T-cell (primary cell): ENCODE results near the gene SKAP2. TPM values are rescaled to one million over a fixed set of nuclear protein-coding genes. Genes with fewer than 3 reads are reported as not detected.

Experiments
- ATAC-seq, 4 experiments: fragments of 200-7000 bp in 3 of 4; fragments of 150-1000 bp in 1 of 4; cut with Tn5 transposase; replicated peaks in 1 of 4; 1 replicate in 3 of 4; 2 replicates in 1 of 4; pipeline ENCODE4 v1.10.0; 2021; ENCODE audit warnings: moderate library complexity in 3 of 4, mild to moderate bottlenecking in 2 of 4, moderate number of reproducible peaks in 1 of 4
- CTCF ChIA-PET, 2 donors: fragments of 300-600 bp; sonication (Branson Sonifier 250); formaldehyde crosslinking; loops; one replicate each; lab custom pipeline; 2022; ENCODE audit warnings: antibody characterized with exemption in 2 of 2; lab: Charles Lee
- POLR2A ChIA-PET, 2 donors: fragments of 300-600 bp; sonication (Branson Sonifier 250); formaldehyde crosslinking; loops; one replicate each; lab custom pipeline; 2022; ENCODE audit warnings: antibody characterized with exemption in 2 of 2; lab: Charles Lee
- DNase-seq, 35 experiments: peaks; one replicate each; pipeline versions ENCODE4 v3.0.0 to v3.0.0-alpha.2; 2013 to 2023
- H3K27ac ChIP-seq: one replicate; pipeline ENCODE4 v1.5.1; 2013; ENCODE audit warnings: low read length
- H3K27me3 ChIP-seq, 2 experiments: replicated peaks in 1 of 2; 1 replicate in 1 of 2; 2 replicates in 1 of 2; pipeline versions ENCODE4 v1.6.1 to v1.7.0; 2013; ENCODE audit warnings: low read length in 1 of 2, mixed read lengths in 1 of 2; ENCODE audit not compliant: control insufficient read depth in 2 of 2, insufficient read depth in 2 of 2; ENCODE audit errors: extremely low read depth in 1 of 2
- H3K36me3 ChIP-seq, 2 donors: 1 replicate in 1 of 2; 2 replicates in 1 of 2; pipeline versions ENCODE4 v1.6.1 to v1.7.0; 2013; ENCODE audit warnings: low read length in 1 of 2; ENCODE audit not compliant: control insufficient read depth in 2 of 2, insufficient read depth in 1 of 2; ENCODE audit errors: extremely low read depth in 1 of 2
- H3K4me1 ChIP-seq, 2 experiments: 1 replicate in 1 of 2; 2 replicates in 1 of 2; pipeline versions ENCODE4 v1.6.1 to v1.7.0; 2013; ENCODE audit warnings: low read length in 2 of 2, mixed read lengths in 1 of 2; ENCODE audit not compliant: insufficient read depth in 2 of 2, control insufficient read depth in 1 of 2; ENCODE audit errors: extremely low read depth in 1 of 2
- H3K4me3 ChIP-seq, 2 donors: 1 replicate in 1 of 2; 2 replicates in 1 of 2; pipeline versions ENCODE4 v1.5.1 to v1.7.0; 2013; ENCODE audit warnings: mild to moderate bottlenecking in 2 of 2, low read length in 1 of 2, moderate library complexity in 1 of 2; ENCODE audit not compliant: control insufficient read depth in 1 of 2; ENCODE audit errors: extremely low read depth in 1 of 2
- H3K9me3 ChIP-seq: 2 replicates; pipeline ENCODE4 v1.7.0; 2013
- H3K27ac Mint-ChIP-seq, 2 donors: one replicate each; pipeline ENCODE4 v1.8.0; 2020 to 2021; ENCODE audit warnings: mild to moderate bottlenecking in 2 of 2, mixed read lengths in 2 of 2
- H3K27me3 Mint-ChIP-seq, 2 donors: one replicate each; pipeline ENCODE4 v1.8.0; 2021 to 2022; ENCODE audit warnings: mixed read lengths in 2 of 2
- H3K36me3 Mint-ChIP-seq: one replicate; pipeline ENCODE4 v1.8.0; 2021; ENCODE audit warnings: mixed read lengths
- H3K4me1 Mint-ChIP-seq, 3 donors: one replicate each; pipeline ENCODE4 v1.8.0; 2020 to 2022; ENCODE audit warnings: mixed read lengths in 3 of 3, mild to moderate bottlenecking in 1 of 3
- H3K4me3 Mint-ChIP-seq, 3 donors: one replicate each; pipeline ENCODE4 v1.8.0; 2020 to 2022; ENCODE audit warnings: mild to moderate bottlenecking in 3 of 3, mixed read lengths in 3 of 3, moderate library complexity in 3 of 3
- H3K9me3 Mint-ChIP-seq, 3 donors: one replicate each; pipeline ENCODE4 v1.8.0; 2020 to 2022; ENCODE audit warnings: mixed read lengths in 3 of 3
- WGBS: methylation state at CpG from one replicate; pipeline ENCODE4 v1.1.5; 2013; ENCODE audit warnings: missing lambda C conversion rate; ENCODE audit not compliant: insufficient coverage; 5-methylcytosine and 5-hydroxymethylcytosine counted together
- total RNA-seq, 35 experiments: library from RNA in 6 of 35; stranded (reverse) in 6 of 35; fragments of 120-200 nt in 1 of 35; gene quantifications; one replicate each; pipeline versions ENCODE4 v1.2.1 to v1.2.4 and lab custom pipeline; 2013 to 2026

The SKAP2 gene
- total RNA-seq, 5 donors from 2014 or later (not counting 1 experiment from before 2014, with no cell fraction given) = 4.8 to 8.9 (median 7.7) TPM

GRCh38 chr7:26668821-26669220, 195.6 kb downstream of the SKAP2 start:
- no peaks in the 10 kb centered on the region for H3K9me3 ChIP-seq
- H3K27me3 Mint-ChIP-seq = peaks cover 4 to 9% of the 10 kb centered on the region in 2 donors
- WGBS = 87% methylated on average over 3 of the region's 4 CpGs
- H3K36me3 ChIP-seq = no peaks in the 10 kb centered on the region
- DNase-seq = no peak
- CTCF ChIA-PET = interaction anchor here (0.7 to 1.8 kb wide), 4 partner anchors 13 to 1433 kb away, joined by 4 to 11 read pairs (median 8); no protein-coding TSS in a partner anchor
- H3K27me3 ChIP-seq = no peaks in the 10 kb centered on the region
- POLR2A ChIA-PET = interaction anchor here in 1 of 2 donors (0.5 to 0.6 kb wide), 2 partner anchors 424 to 458 kb away, joined by 3 to 4 read pairs; no protein-coding TSS in a partner anchor
- H3K4me3 ChIP-seq = no peak overlapping the region
- H3K4me1 Mint-ChIP-seq = peaks cover 17 to 24% (median 20%) of the 10 kb centered on the region in 3 donors
- no peaks in the 10 kb centered on the region for H3K9me3 Mint-ChIP-seq
- no peak overlapping the region for H3K27ac Mint-ChIP-seq
- H3K4me3 Mint-ChIP-seq = no peak overlapping the region
- no peak overlapping the region for H3K27ac ChIP-seq
- H3K4me1 ChIP-seq = peaks cover 0 to 3% of the 10 kb centered on the region in 2 experiments
- no peak for ATAC-seq
- H3K36me3 Mint-ChIP-seq = no peaks in the 10 kb centered on the region

GRCh38 chr7:26667514-26668133, 196.8 kb downstream of the SKAP2 start:
- Histone ChIP-seq H3K27me3 (no peaks in the 10 kb centered on the region), H3K27ac (no peak overlapping the region), H3K36me3 (no peaks in the 10 kb centered on the region), H3K4me1 (peaks cover 0 to 3% of the 10 kb centered on the region in 2 experiments), H3K9me3 (no peaks in the 10 kb centered on the region), H3K4me3 (no peak overlapping the region)
- WGBS = no CpG with 5 or more reads among the region's 5 CpGs
- Mint-ChIP-seq H3K27ac (no peak overlapping the region), H3K9me3 (no peaks in the 10 kb centered on the region), H3K27me3 (peaks cover 12 to 15% of the 10 kb centered on the region in 2 donors), H3K4me1 (peaks cover 17 to 24% (median 20%) of the 10 kb centered on the region in 3 donors), H3K4me3 (no peak overlapping the region), H3K36me3 (no peaks in the 10 kb centered on the region)
- peak in 33 of 35 experiments; percentile 3 to 79 (median 33) for DNase-seq
- ChIA-PET CTCF (interaction anchor here (0.6 to 4.1 kb wide), 14 partner anchors 8 to 775 kb away, joined by 3 to 26 read pairs (median 5); no protein-coding TSS in a partner anchor), POLR2A (interaction anchor here in 1 of 2 donors (0.9 kb wide), 1 partner anchor 15 kb away, joined by 3 read pairs; no protein-coding TSS in a partner anchor)
- ATAC-seq = peak in 3 of 4 experiments; percentile 40 to 59 (median 58)

- H3K4me3 ChIP-seq = peak overlapping the region in 1 of 2 donors; percentile 18
- H3K36me3 ChIP-seq = no peaks in the 10 kb centered on the region
- no peaks in the 10 kb centered on the region for H3K27me3 ChIP-seq
- peaks cover 0 to 3% of the 10 kb centered on the region in 2 experiments for H3K4me1 ChIP-seq
- POLR2A ChIA-PET = interaction anchor here in 1 of 2 donors (0.6 to 1.1 kb wide), 2 partner anchors 465 to 796 kb away, joined by 3 to 5 read pairs; no protein-coding TSS in a partner anchor
- Mint-ChIP-seq H3K4me1 (peaks cover 17 to 24% (median 20%) of the 10 kb centered on the region in 3 donors), H3K4me3 (peak overlapping the region; percentile 37 to 66 (median 64)), H3K27me3 (peaks cover 6 to 16% of the 10 kb centered on the region in 2 donors), H3K27ac (peak overlapping the region; percentile 41 to 57), H3K9me3 (no peaks in the 10 kb centered on the region), H3K36me3 (no peaks in the 10 kb centered on the region)
- peak in 32 of 35 experiments; percentile 6 to 57 (median 25) for DNase-seq
- no peak overlapping the region for H3K27ac ChIP-seq
- CTCF ChIA-PET = interaction anchor here (0.8 to 4.1 kb wide), 7 partner anchors 15 to 772 kb away, joined by 3 to 26 read pairs (median 4); no protein-coding TSS in a partner anchor
- 20% methylated on average over 1 of the region's 5 CpGs for WGBS
- peak; percentile 72 to 92 (median 88) for ATAC-seq
- no peaks in the 10 kb centered on the region for H3K9me3 ChIP-seq
Observed at GRCh38 chr7:26664735-26665416, 199.5 kb downstream of the SKAP2 start.

- Mint-ChIP-seq H3K36me3 (no peaks in the 10 kb centered on the region), H3K4me1 (peaks cover 17 to 24% (median 20%) of the 10 kb centered on the region in 3 donors), H3K9me3 (no peaks in the 10 kb centered on the region), H3K4me3 (peak overlapping the region; percentile 37 to 66 (median 64)), H3K27ac (no peak overlapping the region), H3K27me3 (peaks cover 6 to 16% of the 10 kb centered on the region in 2 donors)
- ChIA-PET POLR2A (interaction anchor here in 1 of 2 donors (0.6 to 1.1 kb wide), 2 partner anchors 465 to 795 kb away, joined by 3 to 5 read pairs; no protein-coding TSS in a partner anchor), CTCF (interaction anchor here in 1 of 2 donors (0.9 to 4.1 kb wide), 4 partner anchors 17 to 771 kb away, joined by 3 to 26 read pairs (median 6); no protein-coding TSS in a partner anchor)
- H3K9me3 ChIP-seq = no peaks in the 10 kb centered on the region
- no peak for DNase-seq
- no peaks in the 10 kb centered on the region for H3K36me3 ChIP-seq
- no peak overlapping the region for H3K27ac ChIP-seq
- no peaks in the 10 kb centered on the region for H3K27me3 ChIP-seq
- WGBS = no CpG with 5 or more reads among the region's 1 CpG
- no peak overlapping the region for H3K4me3 ChIP-seq
- no peak for ATAC-seq
- peaks cover 0 to 3% of the 10 kb centered on the region in 2 experiments for H3K4me1 ChIP-seq
Observed at GRCh38 chr7:26664274-26664673, 200.1 kb downstream of the SKAP2 start.

GRCh38 chr7:26663874-26664273, 200.5 kb downstream of the SKAP2 start:
- no peak overlapping the region for H3K4me3 ChIP-seq
- H3K9me3 ChIP-seq = no peaks in the 10 kb centered on the region
- H3K27ac ChIP-seq = no peak overlapping the region
- Mint-ChIP-seq H3K4me3 (no peak overlapping the region), H3K36me3 (no peaks in the 10 kb centered on the region), H3K27ac (no peak overlapping the region), H3K27me3 (peaks cover 6 to 16% of the 10 kb centered on the region in 2 donors), H3K4me1 (peaks cover 17 to 24% (median 20%) of the 10 kb centered on the region in 3 donors), H3K9me3 (no peaks in the 10 kb centered on the region)
- ATAC-seq (no peak), DNase-seq (no peak)
- H3K36me3 ChIP-seq = no peaks in the 10 kb centered on the region
- peaks cover 0 to 3% of the 10 kb centered on the region in 2 experiments for H3K4me1 ChIP-seq
- H3K27me3 ChIP-seq = no peaks in the 10 kb centered on the region
- ChIA-PET POLR2A (interaction anchor here in 1 of 2 donors (1.1 kb wide), 1 partner anchor 464 kb away, joined by 5 read pairs; no protein-coding TSS in a partner anchor), CTCF (interaction anchor here in 1 of 2 donors (1.7 to 2.3 kb wide), 2 partner anchors 17 to 771 kb away, joined by 4 to 9 read pairs; no protein-coding TSS in a partner anchor)
- WGBS = 94% methylated on average over 2 of the region's 4 CpGs
